HG03565 (cell line): Measurements from ENCODE around the gene KIRREL3.

ENCODE experiments used
- ATAC-seq: cut with Tn5 transposase; IDR thresholded peaks from one replicate; pipeline ENCODE4 v1.9.1; 2021; ENCODE audit warnings: mild to moderate bottlenecking, moderate library complexity; ENCODE audit not compliant: unreplicated experiment

Gene KIRREL3

DNA sequence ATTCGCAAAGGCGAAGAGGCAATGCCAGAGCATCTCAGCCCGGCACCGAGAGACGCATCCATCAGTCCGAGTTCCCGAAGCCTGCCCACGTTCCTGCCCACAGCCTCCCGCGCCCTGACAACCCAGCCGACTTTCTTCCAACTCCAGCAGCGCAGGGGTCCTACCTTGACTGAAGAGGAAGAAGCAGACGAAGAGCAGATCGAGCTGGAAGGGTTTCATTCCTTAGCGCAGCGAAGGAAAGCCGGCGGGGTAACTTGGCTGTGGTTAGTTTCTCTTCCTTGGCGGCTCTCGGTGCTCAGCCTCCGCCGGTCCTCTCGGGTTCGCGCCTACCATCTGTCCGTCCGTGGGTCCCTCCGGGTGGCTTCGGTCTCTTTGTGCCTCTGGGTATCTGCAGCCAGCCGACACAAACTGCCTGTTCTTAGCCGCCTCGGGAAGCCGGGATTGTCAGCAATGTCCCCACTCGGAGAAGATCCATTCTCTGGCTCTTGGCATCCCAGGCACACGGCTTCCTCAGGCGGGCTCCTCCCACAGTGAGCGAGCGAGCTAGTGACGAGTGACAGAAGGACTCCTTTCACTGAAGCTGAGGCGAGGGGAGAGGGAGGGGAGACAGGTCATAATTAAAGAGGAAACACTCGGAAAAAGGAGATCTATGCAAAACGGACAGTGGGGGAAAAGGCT, at the start of gene KIRREL3:
Gene KIRREL3 (minus strand): TSS at position 480 of the 678 bp plus-strand sequence.
- ATAC-seq = no peak

DNA sequence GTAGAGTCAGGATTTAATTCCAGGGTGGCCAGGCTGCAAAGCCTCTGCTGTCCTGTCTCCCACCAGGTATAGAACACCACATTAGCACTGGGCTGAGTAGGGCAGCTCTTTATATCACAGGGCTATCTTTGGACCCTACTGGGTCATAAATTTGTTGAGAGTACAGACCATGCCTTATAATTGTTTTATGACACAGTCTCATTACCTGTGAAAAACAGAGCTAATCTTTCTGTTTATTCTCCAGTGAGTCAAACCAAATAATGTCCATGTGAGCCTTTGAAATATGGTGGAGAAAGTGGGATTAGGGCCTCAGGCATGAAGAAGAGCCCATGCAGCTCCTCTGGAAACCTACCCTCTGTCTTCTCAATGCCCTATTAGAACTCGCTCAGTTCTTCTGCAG, 49.6 kb upstream of the KIRREL3 start:
- no peak for ATAC-seq

DNA sequence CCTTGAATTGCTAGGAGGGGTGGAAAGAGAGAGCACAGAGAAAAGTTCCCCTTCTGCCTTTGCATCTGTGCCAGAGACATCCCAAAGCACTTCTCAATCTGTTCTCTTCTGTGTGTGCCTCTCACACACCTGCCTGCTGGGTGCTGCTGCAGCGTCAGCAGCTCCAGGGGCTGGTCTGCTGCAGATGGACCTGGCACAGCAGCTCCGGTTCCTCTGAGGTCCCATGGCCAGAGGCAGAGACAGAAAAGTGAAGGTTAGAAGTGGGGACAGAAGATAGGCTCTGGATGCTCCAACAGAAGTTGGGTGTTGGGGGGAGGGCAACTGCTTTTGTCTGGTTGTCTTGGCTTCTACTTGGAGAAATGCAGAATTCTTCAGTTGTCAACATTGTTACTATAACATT, 48.9 kb upstream of the KIRREL3 start:
- ATAC-seq = no peak

DNA sequence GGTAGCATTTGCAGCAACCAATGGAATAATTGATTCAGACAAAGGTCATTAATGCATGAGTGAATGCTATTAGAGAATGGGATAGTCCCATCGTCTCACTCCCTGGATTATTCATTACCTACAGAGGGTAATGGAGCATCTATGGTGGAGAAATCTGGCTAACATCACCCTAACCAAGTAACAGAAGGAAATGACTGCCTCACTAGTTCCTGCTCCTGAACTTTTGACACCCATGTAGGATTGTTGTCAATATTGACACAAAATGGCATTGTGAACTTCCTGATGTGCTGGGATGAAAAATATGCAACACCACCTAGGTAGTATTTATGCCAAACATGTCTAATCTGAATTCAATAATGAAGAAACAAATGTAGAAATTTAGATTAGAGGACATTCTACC, 44.0 kb upstream of the KIRREL3 start:
- ATAC-seq = no peak

DNA sequence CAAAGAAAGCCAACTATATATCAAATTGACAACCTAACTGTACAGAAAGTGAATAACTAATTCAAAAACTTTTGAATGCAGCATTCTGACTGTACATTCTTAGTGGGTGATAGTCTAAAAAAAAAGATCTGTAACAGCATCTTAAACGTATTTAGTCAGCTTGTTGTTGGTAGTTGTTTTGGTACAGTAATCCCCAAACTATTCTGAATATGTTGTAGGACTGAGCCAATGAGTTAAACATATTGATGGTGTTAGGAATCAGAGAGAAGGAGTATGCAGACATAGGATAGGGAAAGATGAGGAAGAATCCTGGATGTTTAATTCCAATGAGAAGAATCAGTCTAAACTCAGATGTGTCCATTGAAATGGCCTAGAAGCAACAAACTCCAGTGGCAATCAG, 41.9 kb upstream of the KIRREL3 start:
- ATAC-seq = no peak

DNA sequence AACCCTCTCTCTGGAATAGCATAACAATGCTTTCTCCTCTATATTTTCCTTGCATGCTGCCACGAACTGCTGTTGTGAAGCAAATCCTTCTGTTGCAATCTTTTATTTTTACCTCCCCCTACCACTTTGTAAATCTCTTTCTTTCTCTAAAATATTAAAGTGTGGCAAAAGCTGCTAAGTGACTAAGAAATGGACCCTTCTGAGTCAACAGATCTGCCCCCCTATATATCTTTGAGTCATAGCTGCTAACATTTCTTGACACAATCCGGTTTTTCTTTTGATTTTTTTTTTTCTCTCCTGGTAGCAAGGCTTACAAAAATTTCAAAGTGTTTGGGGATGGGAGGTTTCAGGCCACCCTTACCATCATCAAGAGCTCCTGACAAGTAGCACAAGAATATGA, 39.0 kb upstream of the KIRREL3 start:
- ATAC-seq = no peak

DNA sequence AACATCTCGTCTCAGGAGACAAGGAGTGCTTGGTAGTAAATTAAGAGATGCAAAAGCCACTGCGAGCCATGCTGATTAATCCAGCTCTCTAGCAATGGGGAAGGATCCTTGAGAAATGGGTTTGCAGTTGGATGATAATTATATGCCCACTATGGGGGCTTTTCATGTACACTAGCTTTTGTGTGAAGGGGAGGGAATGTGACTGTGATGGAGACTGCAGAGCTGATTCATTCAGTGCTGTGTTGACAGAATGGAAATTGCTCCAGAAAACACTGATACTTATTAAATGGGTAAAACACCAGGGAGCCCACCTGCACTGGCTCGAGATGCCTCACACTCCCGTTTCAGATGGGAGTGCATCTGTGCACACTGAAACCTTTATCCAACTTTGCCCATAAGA, 37.0 kb upstream of the KIRREL3 start:
- ATAC-seq = no peak

DNA sequence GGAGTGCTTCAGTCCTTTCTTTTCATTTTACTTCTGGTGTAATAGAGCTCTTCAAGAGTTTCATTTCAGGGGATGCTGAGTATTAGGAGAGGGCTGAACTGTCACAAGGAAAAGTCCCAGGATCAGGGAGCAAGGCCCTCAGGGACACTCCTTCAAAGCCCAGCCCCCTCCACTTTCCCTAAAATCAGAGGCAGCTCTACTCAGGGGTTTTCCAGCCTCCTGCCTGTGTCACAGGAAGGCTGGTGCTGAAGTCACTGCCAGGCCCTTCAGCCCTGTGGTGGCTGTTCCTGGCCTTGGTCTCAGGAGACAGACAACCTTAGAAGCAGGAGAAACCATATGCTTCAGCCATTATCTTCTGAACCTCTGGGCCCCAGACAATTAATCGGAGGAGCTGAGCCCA, 36.4 kb upstream of the KIRREL3 start:
- no peak for ATAC-seq

DNA sequence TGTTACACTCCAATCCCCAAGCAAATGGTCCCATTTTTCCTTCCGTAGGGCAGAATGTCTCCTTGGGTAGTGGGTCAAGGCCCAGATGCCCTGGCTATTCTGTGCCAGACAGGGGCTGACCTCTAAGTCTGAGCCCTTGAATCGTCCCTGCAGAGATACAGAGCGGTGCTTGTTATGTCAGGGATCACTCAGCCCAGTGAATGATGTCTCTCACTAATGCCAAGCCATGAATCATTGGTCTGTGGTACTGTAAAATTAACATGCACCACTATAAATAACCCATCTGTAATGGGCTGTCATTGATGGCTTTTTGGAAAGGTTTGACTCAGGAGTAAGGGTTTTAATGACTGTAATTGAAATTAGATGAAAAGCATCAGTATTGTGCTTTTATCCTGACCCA, 35.3 kb upstream of the KIRREL3 start:
- no peak for ATAC-seq

DNA sequence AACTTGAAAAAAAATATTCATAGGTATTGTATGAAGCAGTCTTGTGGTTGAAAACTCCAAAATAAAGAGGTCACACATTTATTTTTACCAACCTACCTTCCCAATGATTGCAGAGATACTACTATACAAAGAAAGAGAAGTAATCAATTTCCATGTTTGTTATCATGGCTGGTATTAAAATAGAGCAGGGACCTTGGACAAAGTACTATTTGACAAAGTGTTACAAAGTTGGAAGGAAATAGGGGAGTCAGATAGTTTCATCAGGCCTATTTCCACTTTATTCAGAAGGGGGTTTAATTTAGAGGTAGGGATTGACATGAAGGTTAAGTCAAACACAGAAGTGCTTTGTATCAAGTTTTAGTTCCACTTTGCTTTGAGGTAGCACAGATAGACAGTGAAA, 34.4 kb upstream of the KIRREL3 start:
- ATAC-seq = no peak

DNA sequence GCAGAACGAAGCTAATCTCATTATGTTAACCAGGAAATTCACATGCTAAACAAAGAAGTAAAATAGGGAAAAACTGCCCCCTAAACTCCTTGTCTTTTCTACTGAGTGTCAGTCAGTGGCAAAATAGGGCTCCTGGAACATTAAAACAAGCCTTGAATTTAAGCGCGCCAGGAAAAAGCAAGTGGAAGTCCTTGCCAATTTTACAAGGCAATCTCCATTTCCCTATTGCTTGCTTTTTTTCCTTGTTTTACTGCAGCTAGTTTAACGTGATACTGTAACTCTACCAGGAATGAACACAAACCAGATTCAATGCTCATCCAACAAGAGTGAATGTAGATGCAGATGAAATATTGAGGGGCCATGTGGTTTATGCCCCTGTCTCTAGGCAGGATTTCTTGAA, 28.1 kb upstream of the KIRREL3 start:
- no peak for ATAC-seq

DNA sequence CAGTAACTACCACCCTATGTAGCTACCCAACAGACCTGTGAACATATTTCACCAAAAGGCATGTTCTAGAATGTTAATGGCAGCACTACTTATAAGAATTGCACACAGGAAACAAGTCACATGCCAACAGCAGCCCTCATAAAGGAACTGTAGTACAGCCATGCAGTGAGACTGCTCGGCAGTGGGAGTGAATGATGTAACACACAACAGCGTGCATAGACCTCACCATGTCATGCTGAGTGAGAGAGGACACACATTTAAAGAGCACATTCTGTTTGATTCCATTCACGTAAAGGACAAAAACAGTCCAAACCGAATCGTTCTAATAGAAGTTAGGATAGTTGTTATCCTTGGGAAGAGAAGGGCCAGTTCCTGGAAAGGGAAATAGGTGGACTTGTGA, 27.2 kb upstream of the KIRREL3 start:
- no peak for ATAC-seq

DNA sequence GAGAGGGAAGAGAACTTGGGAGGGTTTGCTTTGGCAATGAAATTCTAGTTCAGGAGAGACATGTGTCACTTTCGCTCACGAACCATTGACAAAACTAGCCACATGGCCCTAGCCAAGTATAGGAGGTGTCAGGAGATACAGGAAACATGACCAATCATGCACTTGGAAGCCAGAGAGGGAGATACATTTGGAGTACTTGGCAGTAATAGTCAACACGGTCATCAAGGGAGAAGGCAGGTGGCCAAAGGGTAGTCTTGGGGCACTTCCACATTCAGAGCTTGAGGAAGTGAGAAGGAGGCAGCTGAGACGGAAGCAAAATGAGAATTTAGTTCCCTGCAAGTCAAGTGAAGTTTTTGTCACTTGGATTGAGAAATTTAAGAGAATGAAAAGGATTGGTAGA, 26.4 kb upstream of the KIRREL3 start:
- no peak for ATAC-seq

DNA sequence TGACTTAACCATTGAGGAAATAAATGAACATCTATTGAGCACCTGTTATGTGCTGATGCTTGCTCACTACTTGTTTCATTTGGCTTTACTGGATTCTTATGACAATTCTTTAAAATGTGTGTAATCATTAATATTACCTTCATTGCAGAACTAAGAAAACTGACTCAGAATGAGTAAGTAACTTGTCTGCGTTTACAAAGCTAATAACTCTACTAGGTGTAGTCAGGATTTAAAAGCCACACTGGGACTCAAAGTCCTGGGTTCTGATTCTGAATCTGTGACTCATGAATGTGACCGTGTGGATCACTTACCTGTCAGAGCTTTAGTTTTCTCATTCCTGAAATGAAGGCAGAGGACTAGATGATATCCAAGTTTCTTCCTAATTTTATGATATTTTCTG, 23.4 kb upstream of the KIRREL3 start:
- ATAC-seq = no peak

DNA sequence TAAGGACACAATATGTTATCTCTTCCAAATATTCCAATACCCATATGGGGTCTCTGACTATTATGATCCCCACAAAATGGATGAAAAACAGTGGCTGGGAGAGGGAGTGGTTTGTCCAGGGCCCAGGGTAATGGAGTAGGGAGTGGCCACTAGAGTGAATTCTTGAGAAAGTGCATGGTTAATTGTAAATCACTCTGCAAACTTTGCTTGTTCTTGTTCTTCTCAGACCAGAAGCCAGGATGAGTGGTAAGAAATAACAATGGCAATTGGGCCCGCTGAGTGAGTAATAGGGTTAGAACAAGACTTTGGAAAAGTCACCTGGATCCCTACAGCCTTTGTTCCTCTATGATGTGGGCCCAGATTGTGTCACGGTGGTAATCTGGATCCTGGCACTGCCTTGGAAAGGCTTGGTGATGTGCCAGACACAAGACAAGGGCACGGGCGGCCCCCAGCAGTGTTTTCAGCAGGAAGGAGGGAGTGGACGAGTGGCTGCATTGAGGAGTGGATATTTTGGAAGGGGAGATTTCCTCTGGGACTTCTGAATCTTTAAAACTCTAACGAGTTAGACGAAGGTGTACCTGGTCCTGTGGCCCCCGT, 18.2 kb upstream of the KIRREL3 start:
- ATAC-seq = no peak

DNA sequence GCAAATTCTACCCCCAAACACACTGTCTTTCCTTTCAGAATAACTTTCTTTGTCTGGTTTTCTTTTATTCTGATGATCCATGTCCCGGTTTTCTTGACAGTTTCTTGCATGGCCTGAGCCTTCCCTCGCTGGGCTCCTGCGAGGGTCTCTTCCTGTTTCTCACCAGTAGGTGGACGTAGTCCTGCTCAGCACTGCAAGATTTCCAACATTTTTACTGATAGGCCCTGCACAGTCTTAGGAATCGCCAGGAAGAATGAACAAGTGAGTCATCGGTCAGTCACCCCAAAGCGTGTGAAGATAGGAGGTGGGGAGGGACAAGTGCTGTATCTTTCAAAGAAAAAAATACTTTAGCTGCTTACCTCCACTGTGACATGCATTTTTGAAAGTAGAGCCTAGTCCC, 16.9 kb upstream of the KIRREL3 start:
- no peak for ATAC-seq

DNA sequence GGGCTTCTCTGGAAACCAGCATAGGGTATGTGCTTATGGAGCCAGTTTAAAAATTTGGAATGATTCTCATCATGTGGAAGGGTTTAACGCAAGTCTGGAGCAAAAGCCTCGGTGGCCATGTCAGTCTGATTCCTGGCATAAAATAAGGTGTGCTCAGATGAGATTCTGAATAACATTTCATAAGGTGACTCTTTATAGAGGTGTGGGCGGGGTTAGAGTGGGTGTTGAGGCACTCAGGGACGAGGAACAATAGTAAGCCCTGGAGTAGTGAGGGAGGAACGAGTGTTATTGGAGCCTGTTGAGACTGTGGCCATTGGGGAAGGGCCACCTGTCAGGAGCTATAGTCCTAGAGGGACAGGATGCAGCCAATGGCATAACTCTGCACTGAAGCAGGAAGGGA, 13.0 kb upstream of the KIRREL3 start:
- ATAC-seq = no peak

DNA sequence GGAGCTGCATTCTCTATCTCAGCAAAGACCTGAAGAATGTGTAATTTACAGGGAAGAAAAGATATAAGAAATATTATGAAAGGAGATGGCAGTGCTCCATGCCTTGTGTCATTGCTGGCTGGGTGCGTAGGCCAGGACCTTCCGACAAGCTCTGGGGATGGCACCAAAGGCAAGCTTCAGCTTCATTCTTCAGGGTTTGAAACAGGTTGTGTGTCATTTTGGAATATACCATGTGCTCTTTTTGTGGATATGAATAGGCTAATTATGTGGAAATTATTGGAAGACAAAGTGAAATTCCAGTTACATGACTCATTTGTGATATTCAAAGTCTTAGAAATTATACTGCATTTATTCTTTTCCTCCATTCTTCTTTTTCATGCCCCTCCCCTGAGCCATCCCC, 5.7 kb upstream of the KIRREL3 start:
- no peak for ATAC-seq

DNA sequence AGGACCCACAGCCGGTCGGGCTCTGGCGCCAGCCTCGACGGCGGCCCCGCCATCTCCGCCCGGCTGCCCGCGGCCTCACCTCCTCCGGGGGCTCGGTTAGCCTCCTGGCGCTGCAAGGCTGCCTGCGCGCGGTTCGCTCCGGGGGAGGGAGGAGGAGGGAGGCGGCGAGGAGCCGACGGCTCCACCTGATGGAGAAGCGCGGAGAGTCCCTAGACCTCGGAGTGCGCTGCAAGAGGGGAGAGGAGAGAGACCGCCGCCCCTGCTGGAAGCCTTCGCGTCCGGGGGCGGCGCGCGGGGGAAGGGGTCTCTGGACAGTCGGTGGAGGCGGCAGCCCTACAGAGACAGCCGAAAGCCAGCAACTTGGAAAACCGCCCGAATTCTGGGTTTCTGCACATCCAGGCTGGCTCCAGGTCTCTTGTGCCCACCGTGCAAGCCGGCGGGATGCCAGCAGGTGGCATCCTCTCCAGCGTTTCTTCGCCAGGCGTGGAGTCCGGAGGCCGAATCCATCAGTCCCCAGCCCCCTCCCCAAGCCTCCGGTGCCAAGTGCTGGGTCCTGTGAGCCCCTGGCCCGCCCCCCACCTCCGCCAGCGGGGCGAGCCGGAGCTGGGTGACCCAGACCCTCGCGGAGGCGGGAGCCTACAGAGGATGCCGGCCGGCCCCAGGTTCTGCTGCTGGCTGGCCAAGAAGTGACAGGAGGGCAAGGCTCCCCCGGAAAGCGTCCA, 2.9 kb upstream of the KIRREL3 start:
- no peak for ATAC-seq

DNA sequence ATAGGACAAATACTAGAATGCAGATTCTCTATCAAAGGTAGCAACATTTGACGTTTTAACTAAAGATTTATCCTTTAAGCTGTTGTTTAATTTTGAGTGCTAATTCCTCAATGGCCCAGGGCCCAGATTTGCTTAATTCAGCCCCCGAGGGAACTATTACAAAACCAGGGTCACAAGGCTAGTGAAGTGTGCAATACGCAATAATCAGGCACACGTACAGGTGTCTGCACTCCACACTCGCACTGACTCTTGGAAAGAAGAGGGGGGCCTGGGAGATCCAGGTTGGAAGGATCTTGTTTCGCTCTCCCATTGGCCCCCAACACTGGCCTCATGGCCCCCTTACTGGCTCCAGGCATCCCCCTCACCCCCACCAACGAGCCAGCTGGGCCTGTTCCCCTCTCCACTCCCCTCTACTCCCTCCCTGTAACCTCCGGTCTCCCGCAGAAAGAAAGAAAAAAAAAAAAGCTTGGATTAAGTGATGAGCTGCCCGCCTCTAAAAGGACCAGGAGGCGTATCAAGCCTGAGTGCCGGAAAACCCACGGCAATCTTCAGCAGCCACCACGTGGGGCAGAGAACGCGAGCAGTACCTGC, 2.2 kb upstream of the KIRREL3 start:
- ATAC-seq = no peak

DNA sequence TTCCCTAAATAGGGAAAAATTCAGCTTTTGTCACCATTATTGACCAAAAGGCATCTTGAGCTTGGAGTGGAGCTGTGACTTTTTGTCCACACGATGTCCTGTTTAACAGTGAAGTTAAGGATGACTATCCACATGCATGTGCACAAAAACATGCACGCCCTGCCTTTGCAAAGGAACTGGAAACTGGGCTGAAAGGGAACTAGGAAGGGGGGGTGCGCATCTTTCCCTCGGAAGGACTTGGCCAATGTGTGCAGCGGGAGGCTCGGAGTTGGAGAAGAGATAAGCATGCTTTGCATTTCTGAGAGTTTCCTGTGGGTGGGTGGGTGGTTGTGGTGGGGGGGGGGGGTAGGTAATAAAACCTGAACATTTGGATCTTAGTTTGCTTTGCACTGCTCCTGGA, 411 bp upstream of the KIRREL3 start:
- ATAC-seq = no peak

DNA sequence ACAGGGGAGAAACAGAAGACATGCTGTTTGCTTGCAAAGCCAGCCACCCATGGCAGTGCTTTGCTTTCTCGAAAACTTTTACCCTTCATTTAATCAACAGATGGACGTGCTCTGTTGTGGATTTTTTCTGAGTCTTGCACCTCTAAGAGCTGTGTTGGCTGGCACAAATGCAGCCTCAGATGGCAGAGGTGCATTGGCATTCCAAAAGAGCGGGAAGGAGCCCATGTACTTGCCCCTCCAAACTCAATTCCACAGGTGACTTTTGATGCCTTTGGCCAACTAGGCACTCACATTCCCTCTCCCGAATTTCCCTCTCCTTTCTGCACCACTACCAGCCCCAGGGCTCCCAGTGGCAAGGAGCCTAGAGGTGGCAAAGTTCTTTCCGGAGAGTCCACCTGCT, 1.2 kb downstream of the KIRREL3 start:
- no peak for ATAC-seq
